ENCODE data around the gene RAD9A.

Gene RAD9A

DNA sequence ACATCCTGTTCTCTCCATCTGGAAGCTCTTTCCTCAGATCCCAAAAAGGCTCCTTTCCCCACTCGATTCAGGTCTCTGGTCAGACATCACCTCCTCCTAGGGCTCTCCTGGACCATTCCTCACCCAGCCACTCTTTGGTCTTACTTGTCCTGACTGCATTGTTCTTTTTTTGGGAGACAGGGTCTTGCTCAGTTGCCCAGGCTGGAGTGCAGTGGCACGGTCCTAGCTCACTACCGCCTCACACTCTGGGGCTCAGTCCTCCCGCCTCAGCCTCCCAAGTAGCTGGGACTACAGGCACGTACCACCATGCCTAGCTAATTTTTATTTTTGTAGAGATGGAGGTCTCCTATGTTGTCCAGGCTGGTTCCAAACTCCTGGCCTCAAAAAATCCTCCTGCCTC lies 53.7 kb downstream of the RAD9A start:
- DNase-seq, result no peak

Data from NCI-H187 (cell line).